K562 (cell line): Measurements from ENCODE around the gene RSRP1. TPM values are rescaled to one million over a fixed set of nuclear protein-coding genes. Genes with fewer than 3 reads are reported as not detected.

Experiments
- BRD9 ChIP-seq: fragments of 450-650 bp; IDR thresholded peaks from 2 replicates; pipeline ENCODE4 v1.6.1; 2018; ENCODE audit warnings: low read depth; ENCODE audit not compliant: partially characterized antibody
- CTBP1 ChIP-seq: fragments of 450-650 bp; IDR thresholded peaks from 2 replicates; pipeline ENCODE4 v1.6.1; 2016; ENCODE audit warnings: borderline replicate concordance
- FOXJ2 ChIP-seq: fragments of 200-800 bp; sonication (Bioruptor generic); IDR thresholded peaks from 2 replicates; pipeline ENCODE4 v1.6.1; 2016; ENCODE audit warnings: missing genetic modification characterization, missing compliant biosample characterization
- GATA2 ChIP-seq: sonication (generic); formaldehyde crosslinking; IDR thresholded peaks from 2 replicates; pipeline ENCODE4 v1.4.0; 2020; ENCODE audit warnings: mild to moderate bottlenecking, missing genetic modification reagents
- ILK ChIP-seq: fragments of 450-650 bp; IDR thresholded peaks from 2 replicates; pipeline ENCODE4 v1.6.1; 2016; ENCODE audit warnings: missing genetic modification characterization, low read depth, mild to moderate bottlenecking, missing compliant biosample characterization, moderate library complexity, borderline replicate concordance
- KLF16 ChIP-seq: IDR thresholded peaks from 2 replicates; pipeline ENCODE4 v1.6.1; 2016; ENCODE audit warnings: antibody characterized with exemption
- MEF2A ChIP-seq: IDR thresholded peaks from 2 replicates; pipeline ENCODE4 v1.6.1; 2011; ENCODE audit warnings: low read depth, mild to moderate bottlenecking, low read length, moderate library complexity; ENCODE audit not compliant: control insufficient read depth
- MTA3 ChIP-seq: fragments of 450-650 bp; formaldehyde crosslinking; IDR thresholded peaks from 2 replicates; pipeline ENCODE4 v1.6.1; 2017; ENCODE audit warnings: mild to moderate bottlenecking, borderline replicate concordance
- MXI1 ChIP-seq: IDR thresholded peaks from 2 replicates; pipeline ENCODE4 v1.6.1; 2011; ENCODE audit warnings: low read depth, mild to moderate bottlenecking, improper control_type of control experiment, low read length
- PYGO2 ChIP-seq: fragments of 450-650 bp; IDR thresholded peaks from 2 replicates; pipeline ENCODE4 v1.6.1; 2016; ENCODE audit warnings: mild to moderate bottlenecking, missing genetic modification characterization, moderate library complexity, missing compliant biosample characterization
- RNF2 ChIP-seq: sonication (generic); IDR thresholded peaks from 2 replicates; pipeline ENCODE4 v1.6.1; 2016
- SMAD3 ChIP-seq: fragments of 450-650 bp; formaldehyde crosslinking; conservative IDR thresholded peaks from 2 replicates; pipeline ENCODE4 v1.4.0; 2020; ENCODE audit warnings: mild to moderate bottlenecking
- ZC3H8 ChIP-seq: fragments of 450-650 bp; IDR thresholded peaks from 2 replicates; pipeline ENCODE4 v1.6.1; 2017
- ZKSCAN3 ChIP-seq: fragments of 250-450 bp; sonication (Bioruptor Pico); IDR thresholded peaks from 2 replicates; pipeline ENCODE4 v1.4.0; 2020
- ZNF140 ChIP-seq: fragments of 250-450 bp; sonication (Bioruptor Pico); IDR thresholded peaks from 2 replicates; pipeline ENCODE4 v1.8.0; 2021; ENCODE audit warnings: moderate library complexity, mild to moderate bottlenecking, inconsistent platforms
- polyA plus RNA-seq, 8 experiments: library from polyadenylated mRNA; depleted of rRNA in 4 of 8; stranded (reverse) in 5 of 8; unstranded in 3 of 8; fragments of >200 nt; fragmentation: Nextera tagmentation in 2 of 8; fragmentation: Illumina TruSeq in 1 of 8; extraction: Ambion mirVana in 2 of 8; extraction: Trizol in 1 of 8; gene quantifications; 2 replicates each; pipeline versions ENCODE4 v1.2.1 to v1.2.3, GENCODE V29; 2011 to 2014; ENCODE audit warnings: inconsistent platforms in 1 of 8, missing spikeins in 1 of 8
- total RNA-seq, 7 experiments: library from RNA; depleted of rRNA in 6 of 7; stranded (reverse); fragments of >200 nt in 6 of 7; fragmentation: Illumina TruSeq in 2 of 7; extraction: Trizol in 2 of 7; gene quantifications; 2 replicates each; pipeline versions ENCODE4 v1.2.1 to v1.2.3, GENCODE V29; 2011 to 2021; ENCODE audit warnings: low replicate concordance in 1 of 7
- TF ChIP-seq, protein P1 (sequence below): sonication (generic); formaldehyde crosslinking; IDR thresholded peaks from 2 replicates; pipeline ENCODE4 v1.8.0; 2022; ENCODE audit warnings: mild to moderate bottlenecking, missing genetic modification reagents
- TF ChIP-seq, protein P2 (sequence below): sonication (generic); formaldehyde crosslinking; IDR thresholded peaks from 2 replicates; pipeline ENCODE4 v1.8.1; 2023; ENCODE audit warnings: mild to moderate bottlenecking, missing genetic modification reagents
- TF ChIP-seq, protein P3 (sequence below): IDR thresholded peaks from 2 replicates; pipeline ENCODE4 v1.6.1; 2012; ENCODE audit warnings: low read depth, low read length, improper control_type of control experiment, borderline replicate concordance
- TF ChIP-seq, protein P4 (sequence below): fragments of 250-450 bp; sonication (Bioruptor Pico); IDR thresholded peaks from 2 replicates; pipeline ENCODE4 v1.8.0; 2022; ENCODE audit warnings: inconsistent platforms

RSRP1 gene
- total and polyA plus RNA-seq, 9 of the 15 experiments (the other 6 are each of a cell fraction or from before 2014, with no cell fraction given), result 27.2 to 283 (median 146) TPM

DNA sequence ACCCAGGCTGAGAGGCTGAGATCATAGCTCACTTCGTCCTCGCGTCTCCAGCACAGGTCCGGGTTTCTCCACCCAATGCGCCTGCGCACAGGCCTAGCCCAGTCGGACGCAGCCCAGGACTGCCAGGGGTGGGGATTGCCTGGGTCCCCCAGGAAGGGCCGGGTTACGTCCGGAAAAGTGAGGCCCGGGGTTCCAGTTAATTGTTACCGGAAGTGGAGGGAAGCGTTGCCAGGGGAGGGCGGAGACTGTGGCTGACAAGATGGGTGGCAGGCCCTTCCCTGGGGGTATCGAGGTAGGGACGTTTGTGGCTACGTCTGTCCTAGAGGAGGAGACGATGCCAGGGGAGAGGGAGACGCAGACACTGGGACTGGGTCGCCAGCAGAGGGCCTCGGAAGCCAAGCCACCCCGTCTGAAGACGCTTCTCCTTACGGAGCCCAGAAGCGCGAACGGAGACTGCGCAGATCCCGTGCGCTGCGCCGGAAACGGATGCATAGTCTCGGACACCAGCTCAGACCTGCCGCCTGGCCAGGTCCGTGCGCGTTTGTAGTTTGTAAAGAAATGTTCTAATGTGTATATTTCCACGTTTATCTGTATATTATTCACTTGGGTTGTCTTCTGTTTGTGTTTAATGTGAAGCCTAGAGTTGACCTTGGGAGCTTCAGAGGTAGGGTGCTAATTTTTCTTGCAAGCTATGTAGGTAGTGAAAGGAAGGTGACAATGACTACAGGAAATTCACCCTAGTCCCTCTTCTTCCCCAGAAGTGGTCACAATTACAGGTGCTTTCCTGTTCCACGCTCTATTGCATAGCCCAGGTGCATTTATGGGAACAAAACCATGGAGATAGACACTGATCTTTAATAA lies 7.3 kb downstream of the RSRP1 start (continued):
- TF ChIP-seq, protein P1, sequence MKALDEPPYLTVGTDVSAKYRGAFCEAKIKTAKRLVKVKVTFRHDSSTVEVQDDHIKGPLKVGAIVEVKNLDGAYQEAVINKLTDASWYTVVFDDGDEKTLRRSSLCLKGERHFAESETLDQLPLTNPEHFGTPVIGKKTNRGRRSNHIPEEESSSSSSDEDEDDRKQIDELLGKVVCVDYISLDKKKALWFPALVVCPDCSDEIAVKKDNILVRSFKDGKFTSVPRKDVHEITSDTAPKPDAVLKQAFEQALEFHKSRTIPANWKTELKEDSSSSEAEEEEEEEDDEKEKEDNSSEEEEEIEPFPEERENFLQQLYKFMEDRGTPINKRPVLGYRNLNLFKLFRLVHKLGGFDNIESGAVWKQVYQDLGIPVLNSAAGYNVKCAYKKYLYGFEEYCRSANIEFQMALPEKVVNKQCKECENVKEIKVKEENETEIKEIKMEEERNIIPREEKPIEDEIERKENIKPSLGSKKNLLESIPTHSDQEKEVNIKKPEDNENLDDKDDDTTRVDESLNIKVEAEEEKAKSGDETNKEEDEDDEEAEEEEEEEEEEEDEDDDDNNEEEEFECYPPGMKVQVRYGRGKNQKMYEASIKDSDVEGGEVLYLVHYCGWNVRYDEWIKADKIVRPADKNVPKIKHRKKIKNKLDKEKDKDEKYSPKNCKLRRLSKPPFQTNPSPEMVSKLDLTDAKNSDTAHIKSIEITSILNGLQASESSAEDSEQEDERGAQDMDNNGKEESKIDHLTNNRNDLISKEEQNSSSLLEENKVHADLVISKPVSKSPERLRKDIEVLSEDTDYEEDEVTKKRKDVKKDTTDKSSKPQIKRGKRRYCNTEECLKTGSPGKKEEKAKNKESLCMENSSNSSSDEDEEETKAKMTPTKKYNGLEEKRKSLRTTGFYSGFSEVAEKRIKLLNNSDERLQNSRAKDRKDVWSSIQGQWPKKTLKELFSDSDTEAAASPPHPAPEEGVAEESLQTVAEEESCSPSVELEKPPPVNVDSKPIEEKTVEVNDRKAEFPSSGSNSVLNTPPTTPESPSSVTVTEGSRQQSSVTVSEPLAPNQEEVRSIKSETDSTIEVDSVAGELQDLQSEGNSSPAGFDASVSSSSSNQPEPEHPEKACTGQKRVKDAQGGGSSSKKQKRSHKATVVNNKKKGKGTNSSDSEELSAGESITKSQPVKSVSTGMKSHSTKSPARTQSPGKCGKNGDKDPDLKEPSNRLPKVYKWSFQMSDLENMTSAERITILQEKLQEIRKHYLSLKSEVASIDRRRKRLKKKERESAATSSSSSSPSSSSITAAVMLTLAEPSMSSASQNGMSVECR (CRISPR knock-in tag), result peak; percentile 57; the same call in 1 of the 2 replicates
- TF ChIP-seq FOXJ2 (tag), result no peak
- peak; percentile 93 for TF ChIP-seq MTA3
- TF ChIP-seq ZNF140 (CRISPR knock-in tag), result no peak
- no peak for TF ChIP-seq ZC3H8
- peak; percentile 73 for TF ChIP-seq RNF2
- TF ChIP-seq BRD9, result no peak
- TF ChIP-seq GATA2 (CRISPR knock-in tag), result no peak
- TF ChIP-seq, protein P2, sequence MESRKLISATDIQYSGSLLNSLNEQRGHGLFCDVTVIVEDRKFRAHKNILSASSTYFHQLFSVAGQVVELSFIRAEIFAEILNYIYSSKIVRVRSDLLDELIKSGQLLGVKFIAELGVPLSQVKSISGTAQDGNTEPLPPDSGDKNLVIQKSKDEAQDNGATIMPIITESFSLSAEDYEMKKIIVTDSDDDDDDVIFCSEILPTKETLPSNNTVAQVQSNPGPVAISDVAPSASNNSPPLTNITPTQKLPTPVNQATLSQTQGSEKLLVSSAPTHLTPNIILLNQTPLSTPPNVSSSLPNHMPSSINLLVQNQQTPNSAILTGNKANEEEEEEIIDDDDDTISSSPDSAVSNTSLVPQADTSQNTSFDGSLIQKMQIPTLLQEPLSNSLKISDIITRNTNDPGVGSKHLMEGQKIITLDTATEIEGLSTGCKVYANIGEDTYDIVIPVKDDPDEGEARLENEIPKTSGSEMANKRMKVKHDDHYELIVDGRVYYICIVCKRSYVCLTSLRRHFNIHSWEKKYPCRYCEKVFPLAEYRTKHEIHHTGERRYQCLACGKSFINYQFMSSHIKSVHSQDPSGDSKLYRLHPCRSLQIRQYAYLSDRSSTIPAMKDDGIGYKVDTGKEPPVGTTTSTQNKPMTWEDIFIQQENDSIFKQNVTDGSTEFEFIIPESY, result peak; percentile 95
- peak; percentile 67; the same call in 1 of the 2 replicates for TF ChIP-seq SMAD3
- no peak for TF ChIP-seq PYGO2 (tag)
- no peak for TF ChIP-seq MEF2A
- TF ChIP-seq, protein P3, sequence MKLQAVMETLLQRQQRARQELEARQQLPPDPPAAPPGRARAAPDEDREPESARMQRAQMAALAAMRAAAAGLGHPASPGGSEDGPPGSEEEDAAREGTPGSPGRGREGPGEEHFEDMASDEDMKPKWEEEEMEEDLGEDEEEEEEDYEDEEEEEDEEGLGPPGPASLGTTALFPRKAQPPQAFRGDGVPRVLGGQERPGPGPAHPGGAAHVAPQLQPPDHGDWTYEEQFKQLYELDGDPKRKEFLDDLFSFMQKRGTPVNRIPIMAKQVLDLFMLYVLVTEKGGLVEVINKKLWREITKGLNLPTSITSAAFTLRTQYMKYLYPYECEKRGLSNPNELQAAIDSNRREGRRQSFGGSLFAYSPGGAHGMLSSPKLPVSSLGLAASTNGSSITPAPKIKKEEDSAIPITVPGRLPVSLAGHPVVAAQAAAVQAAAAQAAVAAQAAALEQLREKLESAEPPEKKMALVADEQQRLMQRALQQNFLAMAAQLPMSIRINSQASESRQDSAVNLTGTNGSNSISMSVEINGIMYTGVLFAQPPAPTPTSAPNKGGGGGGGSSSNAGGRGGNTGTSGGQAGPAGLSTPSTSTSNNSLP, result no peak
- TF ChIP-seq KLF16, result no peak
- TF ChIP-seq ZKSCAN3 (CRISPR knock-in tag), result no peak
- no peak for TF ChIP-seq ILK
- TF ChIP-seq, protein P4, sequence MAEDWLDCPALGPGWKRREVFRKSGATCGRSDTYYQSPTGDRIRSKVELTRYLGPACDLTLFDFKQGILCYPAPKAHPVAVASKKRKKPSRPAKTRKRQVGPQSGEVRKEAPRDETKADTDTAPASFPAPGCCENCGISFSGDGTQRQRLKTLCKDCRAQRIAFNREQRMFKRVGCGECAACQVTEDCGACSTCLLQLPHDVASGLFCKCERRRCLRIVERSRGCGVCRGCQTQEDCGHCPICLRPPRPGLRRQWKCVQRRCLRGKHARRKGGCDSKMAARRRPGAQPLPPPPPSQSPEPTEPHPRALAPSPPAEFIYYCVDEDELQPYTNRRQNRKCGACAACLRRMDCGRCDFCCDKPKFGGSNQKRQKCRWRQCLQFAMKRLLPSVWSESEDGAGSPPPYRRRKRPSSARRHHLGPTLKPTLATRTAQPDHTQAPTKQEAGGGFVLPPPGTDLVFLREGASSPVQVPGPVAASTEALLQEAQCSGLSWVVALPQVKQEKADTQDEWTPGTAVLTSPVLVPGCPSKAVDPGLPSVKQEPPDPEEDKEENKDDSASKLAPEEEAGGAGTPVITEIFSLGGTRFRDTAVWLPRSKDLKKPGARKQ (CRISPR knock-in tag), result no peak
- TF ChIP-seq MXI1, result peak; percentile 19; the same call in 1 of the 2 replicates
- peak; percentile 93 for TF ChIP-seq CTBP1
